SK-N-SH (cell line): Measurements from ENCODE around the gene GSK3B. TPM values are rescaled to one million over a fixed set of nuclear protein-coding genes. Genes with fewer than 3 reads are reported as not detected.

Experiments
- CTCF ChIA-PET: fragments of 300-600, 350-600 bp; formaldehyde crosslinking; extraction: SDS; loops from one replicate; lab custom pipeline; 2021; lab: Yijun Ruan, JAX
- POLR2A ChIA-PET: fragments of 350-600 bp; sonication (Branson Sonifier 250); formaldehyde crosslinking; extraction: SDS; loops from one replicate; lab custom pipeline; 2020; ENCODE audit warnings: antibody characterized with exemption, inconsistent platforms; lab: Yijun Ruan, JAX
- DNase-seq: peaks from one replicate; pipeline ENCODE4 v3.0.0; 2012
- H2AFZ ChIP-seq: fragments of 200-600 bp; sonication (generic); 2 replicates; pipeline ENCODE4 v1.8.1; 2016; ENCODE audit warnings: antibody characterized with exemption, mild to moderate bottlenecking, low read depth
- H3F3A ChIP-seq: fragments of 200-600 bp; sonication (generic); replicated peaks from 2 replicates; pipeline ENCODE3; 2016; ENCODE audit warnings: antibody characterized with exemption, mild to moderate bottlenecking; ENCODE audit not compliant: insufficient read depth
- H3K27ac ChIP-seq, 2 experiments: fragments of 200-500 bp in 1 of 2; fragments of 200-600 bp in 1 of 2; sonication (Bioruptor generic) in 1 of 2; sonication (generic), shearing (Covaris generic) in 1 of 2; 2 replicates each; pipeline versions ENCODE4 v1.5.1 to v1.6.1; 2014 to 2016; ENCODE audit warnings: low read depth in 2 of 2, inconsistent platforms in 1 of 2, low read length in 1 of 2, mild to moderate bottlenecking in 1 of 2, mixed read lengths in 1 of 2
- H3K27me3 ChIP-seq: fragments of 200-600 bp; sonication (generic), shearing (Covaris generic); 2 replicates; pipeline ENCODE4 v1.6.1; 2016; ENCODE audit warnings: mixed run types; ENCODE audit not compliant: insufficient read depth
- H3K36me3 ChIP-seq, 2 experiments: fragments of 200-500 bp in 1 of 2; fragments of 200-600 bp in 1 of 2; sonication (Bioruptor generic) in 1 of 2; sonication (generic) in 1 of 2; replicated peaks in 1 of 2; 2 replicates each; pipeline versions ENCODE3 to v1.5.1; 2014 to 2016; ENCODE audit warnings: low read length in 1 of 2, mild to moderate bottlenecking in 1 of 2; ENCODE audit not compliant: insufficient read depth in 2 of 2, control insufficient read depth in 1 of 2
- H3K4me1 ChIP-seq, 2 experiments: fragments of 200-500 bp in 1 of 2; fragments of 200-600 bp in 1 of 2; sonication (Bioruptor generic) in 1 of 2; sonication (generic), shearing (Covaris generic) in 1 of 2; 2 replicates each; pipeline versions ENCODE4 v1.5.1 to v1.6.1; 2014 to 2016; ENCODE audit warnings: low read depth in 1 of 2, low read length in 1 of 2, mixed run types in 1 of 2; ENCODE audit not compliant: insufficient read depth in 2 of 2, control insufficient read depth in 1 of 2
- H3K4me2 ChIP-seq: fragments of 200-600 bp; sonication (generic), shearing (Covaris generic); 2 replicates; pipeline ENCODE4 v1.6.1; 2017; ENCODE audit warnings: mixed run types
- H3K4me3 ChIP-seq, 2 experiments: fragments of 200-500 bp in 1 of 2; fragments of 200-600 bp in 1 of 2; sonication (Bioruptor generic) in 1 of 2; sonication (generic), shearing (Covaris generic) in 1 of 2; 2 replicates each; pipeline versions ENCODE4 v1.5.1 to v1.8.1; 2014 to 2016; ENCODE audit warnings: low read depth in 2 of 2, inconsistent platforms in 1 of 2, low read length in 1 of 2, mild to moderate bottlenecking in 1 of 2, mixed read lengths in 1 of 2, moderate library complexity in 1 of 2
- H3K79me2 ChIP-seq: fragments of 200-600 bp; sonication (generic); 2 replicates; pipeline ENCODE4 v1.8.1; 2017; ENCODE audit warnings: mild to moderate bottlenecking; ENCODE audit not compliant: insufficient read depth
- H3K9ac ChIP-seq: fragments of 200-600 bp; sonication (generic); 2 replicates; pipeline ENCODE4 v1.6.1; 2017; ENCODE audit warnings: mixed run types
- H3K9me2 ChIP-seq: fragments of 200-600 bp; sonication (generic); 2 replicates; pipeline ENCODE4 v1.6.1; 2017; ENCODE audit warnings: mixed run types
- H3K9me3 ChIP-seq: fragments of 200-600 bp; sonication (generic); 2 replicates; pipeline ENCODE4 v1.6.1; 2017; ENCODE audit warnings: mixed run types, mild to moderate bottlenecking, moderate library complexity
- H4K20me1 ChIP-seq: fragments of 200-600 bp; sonication (generic); 2 replicates; pipeline ENCODE4 v1.6.1; 2017; ENCODE audit warnings: mild to moderate bottlenecking, mixed run types; ENCODE audit not compliant: insufficient read depth
- CHD2 ChIP-seq: fragments of 150-350 bp; IDR thresholded peaks from 2 replicates; pipeline ENCODE4 v1.6.1; 2018; ENCODE audit warnings: low read length; ENCODE audit not compliant: partially characterized antibody
- EZH2phosphoT487 ChIP-seq: fragments of 200-600 bp; sonication (generic); IDR thresholded peaks from 2 replicates; pipeline ENCODE4 v1.6.1; 2017; ENCODE audit warnings: low read depth, mixed run types, mild to moderate bottlenecking, antibody characterized with exemption, moderate library complexity, borderline replicate concordance
- FOXM1 ChIP-seq: IDR thresholded peaks from 2 replicates; pipeline ENCODE4 v1.4.0; 2012; ENCODE audit warnings: low read depth, mild to moderate bottlenecking
- GABPA ChIP-seq: IDR thresholded peaks from 2 replicates; pipeline ENCODE4 v1.4.0; 2012; ENCODE audit warnings: low read depth, mild to moderate bottlenecking
- GATA2 ChIP-seq: sonication (generic); formaldehyde crosslinking; IDR thresholded peaks from 2 replicates; pipeline ENCODE4 v1.5.0; 2020; ENCODE audit warnings: mild to moderate bottlenecking, missing genetic modification reagents
- IRF3 ChIP-seq: fragments of 150-350 bp; IDR thresholded peaks from 2 replicates; pipeline ENCODE4 v1.6.1; 2016; ENCODE audit warnings: mild to moderate bottlenecking, low read depth, low read length
- JUND ChIP-seq: IDR thresholded peaks from 2 replicates; pipeline ENCODE4 v1.4.0; 2012
- MAX ChIP-seq: IDR thresholded peaks from 2 replicates; pipeline ENCODE4 v1.4.0; 2012; ENCODE audit warnings: low read depth
- MEF2A ChIP-seq: IDR thresholded peaks from 2 replicates; pipeline ENCODE4 v1.4.0; 2012; ENCODE audit warnings: low read depth, borderline replicate concordance
- MXI1 ChIP-seq: IDR thresholded peaks from 2 replicates; pipeline ENCODE4 v1.6.1; 2012; ENCODE audit warnings: mild to moderate bottlenecking, low read depth, low read length, improper control_type of control experiment
- NFIC ChIP-seq: IDR thresholded peaks from 2 replicates; pipeline ENCODE4 v1.4.0; 2012; ENCODE audit warnings: borderline replicate concordance
- POLR2AphosphoS5 ChIP-seq: IDR thresholded peaks from 2 replicates; pipeline ENCODE4 v1.6.1; 2012; ENCODE audit warnings: low read depth, low read length
- RCOR1 ChIP-seq: fragments of 150-350 bp; IDR thresholded peaks from 2 replicates; pipeline ENCODE4 v1.6.1; 2017; ENCODE audit warnings: antibody characterized with exemption, low read length
- RFX5 ChIP-seq: IDR thresholded peaks from 2 replicates; pipeline ENCODE4 v1.6.1; 2012; ENCODE audit warnings: mild to moderate bottlenecking, improper control_type of control experiment, low read length
- RXRA ChIP-seq: IDR thresholded peaks from 2 replicates; pipeline ENCODE4 v1.4.0; 2012; ENCODE audit warnings: low read depth, mild to moderate bottlenecking, borderline replicate concordance
- SIN3A ChIP-seq: IDR thresholded peaks from 2 replicates; pipeline ENCODE4 v1.6.1; 2012; ENCODE audit warnings: low read depth, mild to moderate bottlenecking, low read length, moderate library complexity, borderline replicate concordance
- SMC3 ChIP-seq: IDR thresholded peaks from 2 replicates; pipeline ENCODE4 v1.6.1; 2012; ENCODE audit warnings: low read depth, low read length, improper control_type of control experiment
- TAF1 ChIP-seq: IDR thresholded peaks from 2 replicates; pipeline ENCODE4 v1.6.1; 2012; ENCODE audit warnings: low read depth, mild to moderate bottlenecking, low read length, moderate library complexity, borderline replicate concordance
- TCF12 ChIP-seq: IDR thresholded peaks from 2 replicates; pipeline ENCODE4 v1.4.0; 2012
- TEAD4 ChIP-seq: IDR thresholded peaks from 2 replicates; pipeline ENCODE4 v1.4.0; 2012; ENCODE audit warnings: mild to moderate bottlenecking, borderline replicate concordance; ENCODE audit not compliant: insufficient read depth
- USF2 ChIP-seq: fragments of 150-350 bp; IDR thresholded peaks from 2 replicates; pipeline ENCODE4 v1.6.1; 2017; ENCODE audit warnings: antibody characterized with exemption, low read length, low read depth, borderline replicate concordance
- ZBTB33 ChIP-seq: IDR thresholded peaks from 2 replicates; pipeline ENCODE4 v1.4.0; 2012; ENCODE audit warnings: low read depth, borderline replicate concordance
- WGBS: methylation state at CpG from one replicate; pipeline ENCODE4 v1.1.6; 2017; ENCODE audit warnings: low lambda C conversion rate; 5-methylcytosine and 5-hydroxymethylcytosine counted together
- polyA plus RNA-seq, 3 experiments: library from polyadenylated mRNA; depleted of rRNA; stranded (reverse); fragments of >200 nt; gene quantifications; 2 replicates each; pipeline ENCODE4 v1.2.3, GENCODE V29; 2012

Gene GSK3B
- polyA plus RNA-seq, 1 of the 3 experiments (the other 2 are of a cell fraction) = 15.9 TPM

GRCh38 chr3:120142236-120142635 lies 48.0 kb upstream of the GSK3B start (continued):
- no peak for TF ChIP-seq RCOR1
- TF ChIP-seq USF2 = no peak

- CTCF ChIA-PET = no interaction called here
- POLR2A ChIA-PET = no interaction called here
- no peak for DNase-seq
Measured at GRCh38 chr3:120140098-120140742, 46.0 kb upstream of the GSK3B start.

GRCh38 chr3:120139140-120139539 lies 44.9 kb upstream of the GSK3B start:
- 98% methylated on average over 4 of the region's 4 CpGs for WGBS
- Histone ChIP-seq H3K4me3 (no peak overlapping the region), H3K9ac (no peak overlapping the region), H3K4me1 (peaks cover 0 to 7% of the 10 kb centered on the region in 2 experiments; a peak in 1 of 4 replicates), H3K79me2 (no peaks in the 10 kb centered on the region), H2AFZ (no peak overlapping the region), H3K9me2 (no peaks in the 10 kb centered on the region), H3F3A (no peaks in the 10 kb centered on the region), H3K4me2 (no peak overlapping the region), H3K27ac (no peak overlapping the region), H3K9me3 (no peaks in the 10 kb centered on the region), H4K20me1 (no peaks in the 10 kb centered on the region), H3K36me3 (no peaks in the 10 kb centered on the region), H3K27me3 (no peaks in the 10 kb centered on the region)
- ChIA-PET CTCF (no interaction called here), POLR2A (no interaction called here)
- DNase-seq = no peak
- TF ChIP-seq RFX5 = no peak
- no peak for TF ChIP-seq NFIC
- no peak for TF ChIP-seq TAF1
- no peak for TF ChIP-seq SMC3
- TF ChIP-seq EZH2phosphoT487 = no peak
- TF ChIP-seq GABPA = no peak
- no peak for TF ChIP-seq GATA2 (CRISPR knock-in tag)
- TF ChIP-seq MXI1 = no peak
- TF ChIP-seq MEF2A = no peak
- TF ChIP-seq RCOR1 = no peak
- no peak for TF ChIP-seq CHD2
- TF ChIP-seq JUND = no peak
- TF ChIP-seq ZBTB33 = no peak
- no peak for TF ChIP-seq FOXM1
- TF ChIP-seq RXRA = no peak
- TF ChIP-seq SIN3A = no peak

More at GRCh38 chr3:120140098-120140742, 46.0 kb upstream of the GSK3B start:
- H3K9me3 ChIP-seq = no peaks in the 10 kb centered on the region
- no peaks in the 10 kb centered on the region for H4K20me1 ChIP-seq
- WGBS = 97% methylated on average over 24 of the region's 52 CpGs
- H3K36me3 ChIP-seq = no peaks in the 10 kb centered on the region
- no peak overlapping the region for H3K9ac ChIP-seq
- H3K4me2 ChIP-seq = no peak overlapping the region
- H3K4me1 ChIP-seq = peaks cover 0 to 6% of the 10 kb centered on the region in 2 experiments; a peak in 1 of 4 replicates
- no peak overlapping the region for H3K27ac ChIP-seq
- H2AFZ ChIP-seq = no peak overlapping the region
- H3K79me2 ChIP-seq = no peaks in the 10 kb centered on the region
- TF ChIP-seq RFX5 (no peak), GATA2 (CRISPR knock-in tag) (no peak), TEAD4 (no peak), TCF12 (no peak), POLR2AphosphoS5 (no peak), MXI1 (no peak), MAX (no peak), IRF3 (no peak)
- TF ChIP-seq, all 33 proteins: peak for 0
- no peaks in the 10 kb centered on the region for H3K27me3 ChIP-seq
- H3F3A ChIP-seq = no peaks in the 10 kb centered on the region
- no peak overlapping the region for H3K4me3 ChIP-seq
- no peaks in the 10 kb centered on the region for H3K9me2 ChIP-seq
